D341Med (cell line): ENCODE measurements around the gene LRP1.

Experiments used
- DNase-seq: peaks from one replicate; pipeline ENCODE4 v3.0.0; 2012; ENCODE audit warnings: low spot score

Gene LRP1

DNA sequence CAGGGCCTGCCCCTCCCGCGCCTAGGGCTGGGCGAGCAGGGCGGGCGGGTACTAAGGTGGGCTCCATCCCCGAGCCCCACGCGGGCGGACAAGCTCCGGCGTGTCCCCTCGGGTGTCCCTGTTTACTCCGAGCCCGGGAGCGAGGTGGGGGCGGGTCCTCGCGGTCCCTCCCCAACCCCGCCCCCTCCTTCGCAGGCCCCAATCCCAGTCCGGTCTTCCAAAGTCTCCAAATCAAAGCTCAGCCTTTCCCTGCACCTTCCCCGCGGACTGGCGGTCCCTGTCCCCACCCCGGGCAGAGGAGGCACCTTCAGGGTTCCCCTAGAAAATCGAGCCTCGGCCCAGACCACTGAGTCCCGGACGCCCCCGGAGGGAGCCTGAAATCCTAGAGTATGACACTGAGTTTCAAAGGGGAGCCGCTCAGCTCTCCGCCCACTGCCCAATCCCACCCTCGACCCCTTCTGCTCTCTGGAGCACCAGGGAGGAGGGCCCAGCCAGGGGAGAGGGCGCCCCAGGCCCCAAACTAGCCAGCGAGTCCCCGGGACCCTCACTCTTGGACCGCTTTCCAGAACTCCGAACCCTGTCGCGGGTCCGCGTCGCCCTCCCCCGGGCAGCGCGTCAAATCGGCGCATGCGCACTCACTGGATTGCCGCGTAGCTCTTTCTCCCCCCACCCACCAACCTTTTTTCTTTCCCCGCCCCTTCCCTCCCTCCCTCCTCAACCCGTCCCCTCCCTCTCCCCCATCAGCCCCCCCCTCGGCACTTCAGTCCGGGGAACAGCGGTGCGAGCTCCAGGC is at the start of gene LRP1:
Gene LRP1 (plus strand): TSS at position 758 of the 793 bp plus-strand sequence. CDS start 482 bp downstream, outside the sequence.
- peak; percentile 92 for DNase-seq

DNA sequence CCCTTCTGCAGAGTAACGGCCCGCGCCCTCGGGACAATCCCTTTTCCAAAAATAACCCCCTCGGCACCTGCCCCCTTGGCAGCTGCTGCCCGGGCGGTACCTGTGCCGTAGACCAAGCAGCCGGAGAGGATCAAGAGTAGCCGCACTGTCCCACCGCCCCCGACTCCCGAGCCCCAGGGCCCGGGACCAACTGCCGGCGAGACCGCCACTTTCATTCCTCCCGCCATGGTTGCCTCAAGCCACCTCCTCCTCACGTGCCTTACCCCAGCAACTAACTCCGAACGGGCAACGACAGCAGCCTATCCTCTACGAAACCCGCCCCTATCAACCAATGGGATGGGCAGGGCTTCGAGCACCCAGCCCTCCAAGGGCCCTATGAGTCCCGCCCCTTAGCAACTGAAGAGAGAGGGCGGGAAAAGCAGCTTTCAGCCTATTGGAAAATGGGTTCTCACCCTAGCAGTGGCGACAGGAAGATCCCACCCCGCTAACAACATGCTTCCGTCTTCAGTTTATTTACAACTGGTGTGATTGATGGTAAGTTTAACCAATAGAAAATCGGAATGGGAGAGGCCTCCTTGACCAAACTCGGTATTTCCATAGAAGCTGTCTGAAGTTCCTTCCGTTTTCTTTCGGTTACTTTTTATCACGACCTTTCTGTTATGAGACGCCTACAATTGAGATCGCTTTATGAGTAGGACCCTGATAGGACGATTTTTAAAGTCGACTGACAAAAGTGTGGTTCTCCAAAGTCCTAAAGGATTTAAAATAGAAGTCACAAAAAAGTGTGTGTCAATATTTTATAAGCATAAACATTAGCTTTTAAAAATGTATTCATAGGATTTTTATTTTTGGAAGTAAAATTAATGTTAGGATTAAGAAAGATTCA is 49.5 kb upstream of the LRP1 start, which contains the start of gene NEMP1:
Gene NEMP1 (minus strand): TSS at position 273 of the 886 bp plus-strand sequence. CDS start 46 bp downstream, at position 227.
- peak; percentile 96 for DNase-seq

DNA sequence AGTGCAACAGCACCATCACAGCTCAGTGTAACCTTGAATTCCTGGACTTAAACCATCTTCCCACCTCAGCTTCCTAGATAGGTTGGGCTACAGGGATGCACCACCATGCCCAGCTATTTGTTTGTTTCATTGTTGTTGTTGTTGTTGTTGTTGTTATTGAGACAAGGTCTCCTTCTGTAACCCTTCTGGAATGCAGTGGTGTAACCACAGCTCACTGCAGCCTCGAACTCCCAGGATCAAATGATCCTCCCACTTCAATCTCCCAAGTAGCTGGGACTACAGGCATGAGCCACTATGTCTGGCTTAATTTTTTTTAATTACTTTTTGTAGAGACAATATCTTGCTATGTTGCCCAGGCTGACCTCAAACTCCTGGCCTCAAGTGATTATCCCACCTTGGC is 48.5 kb upstream of the LRP1 start:
- no peak for DNase-seq

DNA sequence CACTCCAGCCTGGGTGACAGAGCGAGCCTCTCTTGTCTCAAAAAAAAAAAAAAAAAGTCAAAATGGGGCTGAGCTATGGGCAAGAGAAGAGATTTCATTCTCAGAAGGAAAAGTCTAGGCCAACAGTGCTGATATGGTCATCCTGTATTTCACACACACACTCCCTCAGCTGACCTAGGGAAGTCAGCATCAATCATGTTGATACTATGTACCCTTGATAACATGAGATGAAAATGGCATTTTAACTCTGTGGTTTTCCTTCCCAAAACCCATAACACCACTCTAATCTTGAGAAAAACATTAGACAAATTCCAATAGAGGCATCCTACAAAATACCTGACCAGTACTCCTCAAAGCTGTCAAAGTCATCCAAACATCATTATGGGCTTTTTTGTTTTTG is 47.4 kb upstream of the LRP1 start:
- DNase-seq: no peak

GRCh38 chr12:57085999-57086492 is 42.2 kb upstream of the LRP1 start:
- DNase-seq: peak; percentile 66

- DNase-seq: peak; percentile 73
Measured at GRCh38 chr12:57086493-57087009, 41.7 kb upstream of the LRP1 start.

DNA sequence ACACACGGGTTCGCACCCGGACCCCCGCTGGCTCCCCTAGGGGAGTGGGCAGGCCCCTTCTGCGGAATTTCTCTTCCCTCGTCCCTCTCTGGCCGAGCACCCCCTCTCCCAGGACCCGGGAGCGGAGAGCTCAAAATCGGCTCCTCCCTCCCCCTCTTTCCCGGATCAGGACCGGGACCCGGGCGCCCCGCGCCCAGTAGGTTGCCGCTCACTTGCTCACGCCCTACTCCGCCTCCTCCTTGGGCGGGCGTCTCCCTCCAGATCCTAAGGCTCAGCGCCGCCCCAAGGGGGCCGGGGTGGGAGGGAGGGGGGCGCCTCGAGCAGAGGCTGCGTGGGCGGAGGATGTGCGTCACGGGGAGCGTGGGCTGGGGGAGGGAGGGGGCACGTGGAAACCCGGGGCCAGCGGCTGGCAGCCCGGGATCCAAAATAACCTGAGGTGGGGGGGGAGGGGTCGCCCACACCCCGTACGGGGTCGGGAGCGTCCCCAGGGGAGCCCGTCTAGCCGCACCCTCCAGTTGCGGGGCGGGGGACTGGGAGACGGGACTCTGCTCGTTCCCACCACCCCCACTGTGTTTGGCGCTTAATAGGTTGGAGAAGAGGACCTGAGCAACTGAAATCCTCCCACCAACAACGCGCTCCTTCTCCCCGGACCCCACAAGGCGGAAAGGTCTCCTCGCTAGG is 41.1 kb upstream of the LRP1 start:
- peak; percentile 89 for DNase-seq

DNA sequence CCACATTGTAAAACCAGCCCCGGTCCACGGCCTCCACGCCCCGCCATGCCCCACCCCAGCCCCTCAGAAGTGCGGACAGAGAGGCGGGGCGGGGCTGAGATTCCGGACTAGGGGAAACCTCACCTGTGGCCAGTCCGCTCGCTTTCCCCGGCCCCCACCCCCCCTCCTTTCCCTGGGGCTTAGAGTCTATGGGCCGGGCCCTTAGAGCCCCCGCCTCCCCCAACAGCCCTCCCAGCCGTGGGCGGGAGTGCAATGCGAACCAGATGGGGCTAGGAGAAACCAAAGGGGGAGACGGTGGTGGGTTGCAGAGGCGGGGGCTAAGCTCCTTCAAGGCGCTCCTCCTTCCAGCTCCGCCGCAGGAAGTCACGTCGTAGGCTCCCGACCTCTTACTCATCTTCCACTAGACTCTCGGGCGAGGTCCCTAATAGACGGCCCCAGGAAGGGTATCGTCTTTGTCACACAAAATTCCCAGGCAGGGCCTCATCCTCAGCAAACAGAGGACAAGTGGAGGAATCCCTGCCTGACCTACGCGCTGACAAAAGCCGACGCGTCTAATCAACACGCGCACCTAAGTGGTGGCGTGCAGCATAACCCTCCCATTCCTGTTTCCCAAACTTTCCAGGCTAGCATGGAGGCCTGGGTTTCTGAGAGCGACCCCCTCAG is 40.5 kb upstream of the LRP1 start:
- peak; percentile 87 for DNase-seq

DNA sequence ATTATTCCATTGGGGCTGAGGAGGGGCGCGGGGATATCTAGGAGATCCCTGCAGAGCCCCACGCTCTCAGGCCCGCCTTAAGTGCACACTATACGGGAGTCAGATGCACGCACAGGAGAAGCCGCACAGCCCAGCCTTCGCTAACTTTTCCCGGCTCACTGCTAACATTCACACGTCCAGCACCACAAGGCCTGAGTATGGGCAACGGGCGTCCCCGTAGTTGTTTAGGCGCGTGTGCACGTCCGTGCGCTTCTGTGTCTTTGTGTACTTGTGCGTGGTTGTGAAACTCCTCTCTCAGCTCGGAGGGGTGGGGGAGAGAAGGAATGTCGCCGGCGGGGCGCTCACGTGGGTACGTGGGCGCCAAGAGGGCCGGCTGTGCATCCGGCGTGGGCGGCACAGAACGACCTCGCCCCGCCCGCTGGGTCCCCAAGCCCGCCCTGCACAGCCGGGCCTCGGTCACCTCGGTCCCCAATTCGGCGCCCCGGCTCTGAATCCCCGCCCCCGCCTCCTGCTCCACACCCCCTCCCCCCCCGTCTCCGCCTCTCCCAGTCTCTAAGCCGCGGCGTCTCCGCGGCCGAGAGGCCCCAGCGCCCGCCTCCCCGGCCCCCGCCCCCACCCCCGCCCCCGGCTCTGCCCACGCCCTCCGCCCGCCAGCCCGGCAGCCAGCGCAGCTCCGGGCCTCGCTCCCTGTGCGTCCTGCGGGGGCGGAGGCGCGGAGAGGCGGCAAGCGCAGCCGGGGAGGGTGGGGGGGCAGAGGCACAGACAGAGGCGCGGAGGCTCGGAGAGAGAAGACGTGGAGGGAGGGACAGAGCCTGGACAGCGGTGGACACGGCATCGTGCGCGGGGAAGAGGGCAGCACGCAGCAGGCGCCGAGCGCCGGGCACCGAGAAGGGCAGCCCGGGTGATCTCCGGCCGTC is 39.7 kb upstream of the LRP1 start, which contains the start of gene NAB2:
Gene NAB2 (plus strand): TSS at position 761 of the 917 bp plus-strand sequence. CDS start 158 bp downstream, outside the sequence.
- DNase-seq: peak; percentile 95

- peak; percentile 64 for DNase-seq
Measured at GRCh38 chr12:57089271-57090245, 38.7 kb upstream of the LRP1 start.

- no peak for DNase-seq
Measured at GRCh38 chr12:57090490-57090889, 37.8 kb upstream of the LRP1 start.

DNA sequence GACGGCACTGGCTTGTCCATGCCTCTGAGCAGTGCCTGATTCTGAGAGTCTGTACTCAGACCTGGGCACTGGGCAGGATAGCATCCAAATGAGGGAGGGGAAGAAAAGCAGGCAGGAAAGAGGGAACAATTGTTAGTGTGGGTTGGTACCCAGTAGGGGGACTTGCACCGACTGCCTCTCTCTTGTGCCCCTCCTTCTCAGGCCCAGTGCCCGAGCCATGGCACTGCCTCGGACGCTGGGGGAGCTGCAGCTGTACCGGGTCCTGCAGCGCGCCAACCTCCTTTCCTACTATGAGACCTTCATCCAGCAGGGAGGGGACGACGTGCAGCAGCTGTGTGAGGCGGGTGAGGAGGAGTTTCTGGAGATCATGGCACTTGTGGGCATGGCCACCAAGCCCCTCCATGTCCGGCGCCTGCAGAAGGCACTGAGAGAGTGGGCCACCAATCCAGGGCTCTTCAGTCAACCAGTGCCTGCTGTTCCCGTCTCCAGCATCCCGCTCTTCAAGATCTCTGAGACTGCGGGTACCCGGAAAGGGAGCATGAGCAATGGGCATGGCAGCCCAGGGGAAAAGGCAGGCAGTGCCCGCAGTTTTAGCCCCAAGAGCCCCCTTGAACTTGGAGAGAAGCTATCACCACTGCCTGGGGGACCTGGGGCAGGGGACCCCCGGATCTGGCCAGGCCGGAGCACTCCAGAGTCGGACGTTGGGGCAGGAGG is 37.2 kb upstream of the LRP1 start:
- DNase-seq: no peak

DNA sequence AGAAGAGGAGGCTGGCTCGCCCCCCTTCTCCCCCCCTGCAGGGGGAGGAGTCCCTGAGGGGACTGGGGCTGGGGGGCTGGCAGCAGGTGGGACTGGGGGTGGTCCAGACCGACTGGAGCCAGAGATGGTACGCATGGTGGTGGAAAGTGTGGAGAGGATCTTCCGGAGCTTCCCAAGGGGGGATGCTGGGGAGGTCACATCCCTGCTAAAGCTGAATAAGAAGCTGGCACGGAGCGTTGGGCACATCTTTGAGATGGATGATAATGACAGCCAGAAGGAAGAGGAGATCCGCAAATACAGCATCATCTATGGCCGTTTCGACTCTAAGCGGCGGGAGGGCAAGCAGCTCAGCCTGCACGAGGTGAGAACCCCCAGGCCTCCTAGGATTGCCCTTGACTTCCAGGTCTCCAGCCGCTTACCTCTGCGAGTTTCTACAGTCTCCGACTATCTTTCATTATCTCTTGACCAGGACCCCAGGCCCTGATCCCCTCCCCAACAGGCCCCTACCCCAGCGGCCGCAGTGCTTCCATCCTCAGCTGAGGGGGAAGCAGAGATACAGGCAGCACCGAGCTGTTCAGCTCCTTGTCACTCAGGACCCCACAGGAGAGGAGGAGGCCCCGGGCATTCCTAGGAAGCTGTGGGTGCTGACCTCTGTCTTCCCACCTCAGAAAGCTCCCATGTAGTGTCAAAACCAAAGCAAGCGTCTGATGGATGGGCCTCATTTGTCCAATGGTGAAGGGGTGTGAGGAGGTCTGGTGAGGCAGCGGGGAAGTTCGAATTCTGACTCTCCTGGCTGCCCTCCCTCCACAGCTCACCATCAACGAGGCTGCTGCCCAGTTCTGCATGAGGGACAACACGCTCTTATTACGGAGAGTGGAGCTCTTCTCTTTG is 36.4 kb upstream of the LRP1 start:
- no peak for DNase-seq

DNA sequence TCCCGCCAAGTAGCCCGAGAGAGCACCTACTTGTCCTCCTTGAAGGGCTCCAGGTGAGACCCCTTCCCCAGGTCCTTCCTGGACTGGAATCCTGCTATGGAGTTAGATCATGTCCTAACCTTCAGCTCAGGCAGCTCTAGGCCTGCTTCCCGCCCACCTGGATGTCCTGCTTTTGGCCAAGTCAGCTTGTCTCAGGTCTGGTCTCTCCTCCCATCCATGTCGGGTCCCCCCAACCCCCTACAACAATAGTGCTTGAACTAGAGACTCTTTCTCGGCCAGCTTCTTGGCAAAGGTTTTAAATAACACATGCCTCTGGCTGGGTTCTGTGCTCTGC is 35.8 kb upstream of the LRP1 start:
- DNase-seq: no peak

DNA sequence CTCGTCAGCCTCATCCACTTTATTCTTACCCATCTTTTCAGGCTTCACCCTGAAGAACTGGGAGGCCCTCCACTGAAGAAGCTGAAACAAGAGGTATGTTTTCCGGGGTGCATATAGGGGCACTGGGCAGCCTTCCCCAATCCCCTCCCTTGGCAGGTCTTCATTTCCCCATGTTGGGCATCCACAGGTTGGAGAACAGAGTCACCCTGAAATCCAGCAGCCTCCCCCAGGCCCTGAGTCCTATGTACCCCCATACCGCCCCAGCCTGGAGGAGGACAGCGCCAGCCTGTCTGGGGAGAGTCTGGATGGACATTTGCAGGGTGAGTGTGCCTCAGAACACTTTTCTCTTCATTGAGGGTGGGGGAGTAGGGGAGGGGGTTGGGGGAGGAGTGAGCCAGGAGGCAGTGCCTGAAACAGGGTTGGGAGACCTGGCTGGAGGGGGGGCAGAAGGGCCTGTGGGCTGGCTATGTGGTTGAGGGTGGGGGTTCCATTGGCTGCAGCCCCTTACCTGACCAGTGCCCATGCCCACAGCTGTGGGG is 35.3 kb upstream of the LRP1 start:
- DNase-seq: no peak

DNA sequence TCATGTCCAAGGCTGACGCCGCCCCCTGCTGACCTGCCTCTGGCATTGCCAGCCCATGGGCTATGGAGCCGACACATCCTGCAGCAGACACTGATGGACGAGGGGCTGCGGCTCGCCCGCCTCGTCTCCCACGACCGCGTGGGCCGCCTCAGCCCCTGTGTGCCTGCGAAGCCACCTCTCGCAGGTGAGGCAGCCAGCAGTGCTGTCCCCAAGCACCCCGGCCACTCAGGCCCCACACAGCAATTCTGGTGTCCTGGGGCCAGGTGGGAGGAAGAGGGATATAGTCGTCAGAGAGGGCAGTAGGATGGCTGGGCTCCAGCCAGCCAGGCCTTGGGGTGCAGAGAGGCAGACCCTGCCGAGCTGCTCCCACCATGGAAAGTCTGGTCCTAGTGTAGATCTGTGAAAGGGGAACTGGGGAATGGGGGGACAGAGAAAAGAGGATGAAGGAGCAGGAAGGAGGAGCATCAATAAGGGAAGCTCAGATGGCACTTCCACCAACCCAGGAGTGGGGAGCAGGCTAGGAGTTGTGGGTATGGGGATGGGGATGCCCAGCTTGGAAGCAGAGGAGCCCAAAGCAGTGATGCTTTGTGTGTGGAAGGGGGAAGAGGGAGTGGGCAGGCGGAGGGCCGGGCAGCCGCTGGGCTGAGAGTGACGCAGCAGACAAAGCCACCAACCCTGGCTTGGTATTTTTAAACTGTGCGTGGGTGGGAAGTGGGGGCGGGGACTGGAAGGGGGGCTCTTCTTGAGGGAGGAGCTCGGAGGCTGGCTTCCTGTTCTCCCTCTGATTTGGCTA is 34.7 kb upstream of the LRP1 start:
- DNase-seq: peak; percentile 80
